ENCODE results near the gene ARMC8. TPM values are rescaled to one million over a fixed set of nuclear protein-coding genes. Genes with fewer than 3 reads are reported as not detected.
A peak's percentile ranks its signal among the peaks of the same experiment; 100 is the strongest.

Gene ARMC8
- total and polyA plus RNA-seq, 8 donors = 7.6 to 21.1 (median 16.9) TPM

- intact Hi-C loops (cut with DNase I) = no loop called here
- 91 to 92% methylated on average over 9 of the region's 9 CpGs for WGBS, 2 donors
- Histone ChIP-seq H3K36me3 (peaks cover 0 to 21% (median 0%) of the 10 kb centered on the region in 3 donors), H3K27me3 (no peaks in the 10 kb centered on the region), H3K4me1 (no peaks in the 10 kb centered on the region), H3K9me3 (peaks cover 0 to 4% (median 0%) of the 10 kb centered on the region in 4 donors), H3K4me3 (no peak overlapping the region), H3K27ac (no peak overlapping the region)
- ATAC-seq (no peak), FAIRE-seq (no peak), DNase-seq (no peak)
- no peak for TF ChIP-seq CTCF (IDR thresholded peaks at IDR 0.05)
These were observed 57.9 kb downstream of the ARMC8 start for GRCh38 chr3:138245026-138245425.

GRCh38 chr3:138249636-138250035, 62.5 kb downstream of the ARMC8 start:
- no peak for TF ChIP-seq CTCF (IDR thresholded peaks at IDR 0.05)
- H3K36me3 ChIP-seq = peaks cover 0 to 7% (median 0%) of the 10 kb centered on the region in 3 donors
- no peak for DNase-seq
- peaks cover 0 to 4% (median 0%) of the 10 kb centered on the region in 4 donors for H3K9me3 ChIP-seq
- intact Hi-C loops (cut with DNase I) = no loop called here
- no peak overlapping the region for H3K27ac ChIP-seq
- H3K27me3 ChIP-seq = no peaks in the 10 kb centered on the region
- no peak for ATAC-seq
- no peak for FAIRE-seq
- H3K4me1 ChIP-seq = no peaks in the 10 kb centered on the region
- H3K4me3 ChIP-seq = no peak overlapping the region

- 88 to 92% methylated on average over 1 of the region's 1 CpG for WGBS, 2 donors
- H3K27me3 ChIP-seq = no peaks in the 10 kb centered on the region
- no peaks in the 10 kb centered on the region for H3K9me3 ChIP-seq
- H3K4me1 ChIP-seq = no peaks in the 10 kb centered on the region
- H3K36me3 ChIP-seq = no peaks in the 10 kb centered on the region
- FAIRE-seq (no peak), DNase-seq (no peak), ATAC-seq (no peak)
- intact Hi-C loops (cut with DNase I) = no loop called here
- H3K4me3 ChIP-seq = no peak overlapping the region
- TF ChIP-seq CTCF (IDR thresholded peaks at IDR 0.05) = no peak
- H3K27ac ChIP-seq = no peak overlapping the region
These were observed 66.5 kb downstream of the ARMC8 start for GRCh38 chr3:138253609-138254008.

- H3K9me3 ChIP-seq = no peaks in the 10 kb centered on the region
- H3K4me3 ChIP-seq = no peak overlapping the region
- no peaks in the 10 kb centered on the region for H3K36me3 ChIP-seq
- no peak for DNase-seq
- intact Hi-C loops (cut with DNase I) = no loop called here
- ATAC-seq = peak in 2 of 4 donors; percentile 44 to 51
- no peaks in the 10 kb centered on the region for H3K27me3 ChIP-seq
- peak overlapping the region in 1 of 4 donors; percentile 5 for H3K27ac ChIP-seq
- WGBS, 2 donors = 28 to 33% methylated on average over 1 of the region's 1 CpG
- FAIRE-seq = no peak
- H3K4me1 ChIP-seq = no peaks in the 10 kb centered on the region
- TF ChIP-seq CTCF (IDR thresholded peaks at IDR 0.05) = no peak
These were observed 67.1 kb downstream of the ARMC8 start for GRCh38 chr3:138254216-138254615.

- no peak for DNase-seq
- H3K27me3 ChIP-seq = no peaks in the 10 kb centered on the region
- no peaks in the 10 kb centered on the region for H3K4me1 ChIP-seq
- H3K27ac ChIP-seq = no peak overlapping the region
- WGBS, 2 donors = 81 to 96% methylated on average over 1 of the region's 1 CpG
- ATAC-seq = no peak
- FAIRE-seq = no peak
- no peak overlapping the region for H3K4me3 ChIP-seq
- intact Hi-C loops (cut with DNase I) = no loop called here
- TF ChIP-seq CTCF (IDR thresholded peaks at IDR 0.05) = no peak
- H3K9me3 ChIP-seq = no peaks in the 10 kb centered on the region
- no peaks in the 10 kb centered on the region for H3K36me3 ChIP-seq
These were observed 68.9 kb downstream of the ARMC8 start for GRCh38 chr3:138256022-138256421.
